Upper lobe of left lung (tissue), 4 donors: ENCODE measurements around the gene DLK1.

Source experiments
- CTCF ChIP-seq, 6 experiments: fragments of 450-650 bp in 4 of 6; fragments of 200-600 bp in 2 of 6; sonication (generic) in 2 of 6; IDR thresholded peaks; one replicate each; pipeline ENCODE4 v1.5.1; 2016 to 2019; ENCODE audit warnings: antibody characterized with exemption in 6 of 6
- EP300 ChIP-seq, 4 donors: sonication (generic); formaldehyde crosslinking; IDR thresholded peaks; one replicate each; pipeline ENCODE4 v1.5.1; 2017; ENCODE audit warnings: antibody characterized with exemption in 4 of 4, control low read depth in 2 of 4
- POLR2A ChIP-seq, 4 donors: fragments of 450-650 bp; IDR thresholded peaks; one replicate each; pipeline ENCODE4 v1.5.1; 2016 to 2017; ENCODE audit warnings: antibody characterized with exemption in 4 of 4, mild to moderate bottlenecking in 2 of 4
- POLR2AphosphoS5 ChIP-seq, 2 donors: sonication (generic); formaldehyde crosslinking; IDR thresholded peaks; one replicate each; pipeline ENCODE4 v1.5.1; 2017; ENCODE audit warnings: antibody characterized with exemption in 2 of 2

GRCh38 chr14:100762901-100763300, 36.2 kb downstream of the DLK1 start:
- TF ChIP-seq CTCF (IDR thresholded peaks at IDR 0.05) (no peak), POLR2A (IDR thresholded peaks at IDR 0.05) (no peak), EP300 (IDR thresholded peaks at IDR 0.05) (no peak), POLR2AphosphoS5 (IDR thresholded peaks at IDR 0.05) (no peak)
